Tibial nerve (tissue), 4 donors: ENCODE measurements around the gene HTRA3. TPM values are rescaled to one million over a fixed set of nuclear protein-coding genes. Genes with fewer than 3 reads are reported as not detected.

Source experiments
- DNase-seq, 2 donors: peaks; one replicate each; pipeline ENCODE4 v3.0.0-alpha.2; 2019; ENCODE audit warnings: low spot score in 2 of 2
- H3K27ac ChIP-seq, 4 donors: fragments of 200-600 bp; sonication (generic) in 3 of 4; one replicate each; pipeline ENCODE4 v1.5.1; 2017 to 2019; ENCODE audit warnings: mild to moderate bottlenecking in 1 of 4
- H3K27me3 ChIP-seq, 2 donors: fragments of 200-600 bp; sonication (generic) in 1 of 2; one replicate each; pipeline versions ENCODE4 v1.5.1 to v1.6.0; 2017 to 2019
- H3K36me3 ChIP-seq, 3 donors: fragments of 200-600 bp; sonication (generic); one replicate each; pipeline ENCODE4 v1.5.1; 2018 to 2019
- H3K4me1 ChIP-seq, 4 donors: fragments of 200-600 bp; sonication (generic) in 3 of 4; one replicate each; pipeline ENCODE4 v1.5.1; 2017 to 2019
- H3K4me3 ChIP-seq, 4 donors: fragments of 200-600 bp; sonication (generic) in 3 of 4; one replicate each; pipeline ENCODE4 v1.5.1; 2017 to 2019; ENCODE audit warnings: mild to moderate bottlenecking in 1 of 4, moderate library complexity in 1 of 4
- H3K9me3 ChIP-seq, 4 donors: fragments of 200-600 bp; sonication (generic) in 3 of 4; one replicate each; pipeline ENCODE4 v1.5.1; 2017 to 2019
- CTCF ChIP-seq, 5 experiments: fragments of 200-600 bp in 3 of 5; fragments of 450-650 bp in 2 of 5; sonication (generic) in 3 of 5; IDR thresholded peaks; one replicate each; pipeline ENCODE4 v1.5.1; 2016 to 2019; ENCODE audit warnings: antibody characterized with exemption in 5 of 5, mild to moderate bottlenecking in 3 of 5, moderate library complexity in 2 of 5
- EP300 ChIP-seq, 2 donors: sonication (generic); formaldehyde crosslinking; IDR thresholded peaks; one replicate each; pipeline ENCODE4 v1.6.1; 2017; ENCODE audit warnings: antibody characterized with exemption in 2 of 2, mild to moderate bottlenecking in 1 of 2
- POLR2A ChIP-seq, 2 donors: fragments of 450-650 bp; IDR thresholded peaks; one replicate each; pipeline ENCODE4 v1.6.1; 2017; ENCODE audit warnings: antibody characterized with exemption in 2 of 2, mild to moderate bottlenecking in 2 of 2, moderate library complexity in 2 of 2
- WGBS, 2 donors: methylation state at CpG; one replicate each; pipeline ENCODE4 v1.1.5; 2018; 5-methylcytosine and 5-hydroxymethylcytosine counted together
- total RNA-seq, 4 donors: library from RNA; depleted of rRNA; stranded (reverse); fragments of >200 nt; gene quantifications; one replicate each; pipeline ENCODE4 v1.1.0, GENCODE V29; 2016

Gene HTRA3
- total RNA-seq, 4 donors from 2014 or later = 34.9 to 54.3 (median 43.5) TPM

- no peak overlapping the region for H3K27ac ChIP-seq
- no peaks in the 10 kb centered on the region for H3K27me3 ChIP-seq
- no peaks in the 10 kb centered on the region for H3K9me3 ChIP-seq
- DNase-seq = no peak
- WGBS, 2 donors = 89 to 93% methylated on average over 9 of the region's 9 CpGs
- TF ChIP-seq EP300 (IDR thresholded peaks at IDR 0.05) (no peak), CTCF (IDR thresholded peaks at IDR 0.05) (no peak), POLR2A (IDR thresholded peaks at IDR 0.05) (no peak)
- peaks cover 0 to 13% (median 0%) of the 10 kb centered on the region in 3 donors for H3K36me3 ChIP-seq
- H3K4me3 ChIP-seq = no peak overlapping the region
- no peaks in the 10 kb centered on the region for H3K4me1 ChIP-seq
Measured at GRCh38 chr4:8294036-8294435, 24.5 kb downstream of the HTRA3 start.

GRCh38 chr4:8294775-8295174 lies 25.2 kb downstream of the HTRA3 start:
- Histone ChIP-seq H3K27me3 (no peaks in the 10 kb centered on the region), H3K4me3 (no peak overlapping the region), H3K4me1 (no peaks in the 10 kb centered on the region), H3K36me3 (peaks cover 0 to 13% (median 0%) of the 10 kb centered on the region in 3 donors), H3K9me3 (no peaks in the 10 kb centered on the region), H3K27ac (no peak overlapping the region)
- no peak for DNase-seq
- no peak for TF ChIP-seq CTCF (IDR thresholded peaks at IDR 0.05)
- TF ChIP-seq POLR2A (IDR thresholded peaks at IDR 0.05) = no peak
- TF ChIP-seq EP300 (IDR thresholded peaks at IDR 0.05) = no peak
- WGBS, 2 donors = 92 to 93% methylated on average over 2 of the region's 2 CpGs

GRCh38 chr4:8295471-8295870 lies 25.9 kb downstream of the HTRA3 start:
- H3K4me1 ChIP-seq = no peaks in the 10 kb centered on the region
- DNase-seq = no peak
- no peak overlapping the region for H3K27ac ChIP-seq
- H3K9me3 ChIP-seq = no peaks in the 10 kb centered on the region
- TF ChIP-seq EP300 (IDR thresholded peaks at IDR 0.05) = no peak
- no peak for TF ChIP-seq POLR2A (IDR thresholded peaks at IDR 0.05)
- TF ChIP-seq CTCF (IDR thresholded peaks at IDR 0.05) = no peak
- H3K4me3 ChIP-seq = no peak overlapping the region
- no peaks in the 10 kb centered on the region for H3K27me3 ChIP-seq
- H3K36me3 ChIP-seq = peaks cover 0 to 13% (median 0%) of the 10 kb centered on the region in 3 donors
- 82 to 90% methylated on average over 6 of the region's 6 CpGs for WGBS, 2 donors

- no peak for DNase-seq
- WGBS, 2 donors = 53 to 69% methylated on average over 3 of the region's 3 CpGs
Measured at GRCh38 chr4:8296491-8296890, 26.9 kb downstream of the HTRA3 start.

GRCh38 chr4:8297141-8297601 lies 27.6 kb downstream of the HTRA3 start:
- no peak overlapping the region for H3K27ac ChIP-seq
- H3K27me3 ChIP-seq = no peaks in the 10 kb centered on the region
- DNase-seq = no peak
- no peaks in the 10 kb centered on the region for H3K4me1 ChIP-seq
- 69 to 77% methylated on average over 7 to 9 of the region's 9 CpGs for WGBS, 2 donors
- peaks cover 0 to 13% (median 0%) of the 10 kb centered on the region in 3 donors for H3K36me3 ChIP-seq
- H3K4me3 ChIP-seq = no peak overlapping the region
- H3K9me3 ChIP-seq = peaks cover 0 to 4% (median 0%) of the 10 kb centered on the region in 4 donors
- no peak for TF ChIP-seq EP300 (IDR thresholded peaks at IDR 0.05)
- no peak for TF ChIP-seq POLR2A (IDR thresholded peaks at IDR 0.05)
- TF ChIP-seq CTCF (IDR thresholded peaks at IDR 0.05) = no peak

More at GRCh38 chr4:8296491-8296890, 26.9 kb downstream of the HTRA3 start:
- no peak overlapping the region for H3K4me3 ChIP-seq
- TF ChIP-seq CTCF (IDR thresholded peaks at IDR 0.05) (no peak), EP300 (IDR thresholded peaks at IDR 0.05) (no peak), POLR2A (IDR thresholded peaks at IDR 0.05) (no peak)
- H3K27ac ChIP-seq = no peak overlapping the region
- peaks cover 0 to 13% (median 0%) of the 10 kb centered on the region in 3 donors for H3K36me3 ChIP-seq
- H3K27me3 ChIP-seq = no peaks in the 10 kb centered on the region
- no peaks in the 10 kb centered on the region for H3K4me1 ChIP-seq
- H3K9me3 ChIP-seq = no peaks in the 10 kb centered on the region
